LNCaP clone FGC (cell line): ENCODE measurements around the gene MNT.

ENCODE experiments used
- DNase-seq: peaks from one replicate; pipeline ENCODE4 v3.0.0-alpha.2; 2011; ENCODE audit warnings: low read depth
- H3K4me3 ChIP-seq: 2 replicates; pipeline ENCODE4 v1.5.1; 2011; ENCODE audit warnings: mild to moderate bottlenecking, low read depth, low read length, control low read depth
- CTCF ChIP-seq: IDR thresholded peaks from 2 replicates; pipeline ENCODE4 v1.5.1; 2012; ENCODE audit warnings: mild to moderate bottlenecking; ENCODE audit not compliant: control insufficient read depth, insufficient read depth; ENCODE audit errors: extremely low read depth

MNT gene

GRCh38 chr17:2427910-2428309 is 27.1 kb upstream of the MNT start:
- TF ChIP-seq CTCF, result no peak
- no peak overlapping the region for H3K4me3 ChIP-seq
- no peak for DNase-seq

- TF ChIP-seq CTCF, result no peak
- H3K4me3 ChIP-seq, result no peak overlapping the region
- DNase-seq, result no peak
These were observed 26.4 kb upstream of the MNT start for GRCh38 chr17:2427215-2427614.

GRCh38 chr17:2423271-2423670 is 22.4 kb upstream of the MNT start:
- no peak for TF ChIP-seq CTCF
- DNase-seq, result no peak

GRCh38 chr17:2421315-2422147 is 20.7 kb upstream of the MNT start:
- peak; percentile 12; the same call in 1 of the 2 replicates for TF ChIP-seq CTCF
- no peak overlapping the region for H3K4me3 ChIP-seq
- no peak for DNase-seq

More at GRCh38 chr17:2423271-2423670, 22.4 kb upstream of the MNT start:
- H3K4me3 ChIP-seq, result no peak overlapping the region

GRCh38 chr17:2420176-2420575 is 19.3 kb upstream of the MNT start:
- no peak overlapping the region for H3K4me3 ChIP-seq
- DNase-seq, result no peak
- TF ChIP-seq CTCF, result no peak

- H3K4me3 ChIP-seq, result no peak overlapping the region
- no peak for TF ChIP-seq CTCF
- DNase-seq, result no peak
These were observed 18.6 kb upstream of the MNT start for GRCh38 chr17:2419486-2419885.

- TF ChIP-seq CTCF, result no peak
- no peak overlapping the region for H3K4me3 ChIP-seq
- DNase-seq, result no peak
These were observed 17.7 kb upstream of the MNT start for GRCh38 chr17:2418572-2418971.
